B cell (primary cell): ENCODE measurements around the gene SLC50A1. TPM values are rescaled to one million over a fixed set of nuclear protein-coding genes. Genes with fewer than 3 reads are reported as not detected.
A peak's percentile ranks its signal among the peaks of the same experiment; 100 is the strongest.

ENCODE experiments used
- ATAC-seq: fragments of 200-7000 bp; cut with Tn5 transposase; one replicate; pipeline ENCODE4 v1.10.0; 2021; ENCODE audit warnings: low read depth, mild to moderate bottlenecking, moderate number of reproducible peaks, moderate library complexity
- CTCF ChIA-PET: fragments of 350-600 bp; sonication (Branson Sonifier 250); formaldehyde crosslinking; loops from one replicate; lab custom pipeline; 2021; ENCODE audit warnings: antibody characterized with exemption, inconsistent platforms; lab: Charles Lee
- POLR2A ChIA-PET: fragments of 350-600 bp; sonication (Branson Sonifier 250); formaldehyde crosslinking; loops from one replicate; lab custom pipeline; 2021; ENCODE audit warnings: antibody characterized with exemption; lab: Charles Lee
- DNase-seq: peaks from one replicate; pipeline ENCODE4 v3.0.0; 2013
- H2AFZ ChIP-seq: 2 replicates; pipeline ENCODE4 v1.6.1; 2012; ENCODE audit warnings: mild to moderate bottlenecking, low read depth, low read length; ENCODE audit not compliant: insufficient read depth, poor library complexity, severe bottlenecking
- H3K27ac ChIP-seq, 2 donors: 1 replicate in 1 of 2; 2 replicates in 1 of 2; pipeline ENCODE4 v1.5.1; 2012 to 2013; ENCODE audit warnings: low read length in 2 of 2, mild to moderate bottlenecking in 2 of 2, moderate library complexity in 1 of 2
- H3K27me3 ChIP-seq, 4 experiments: fragments of 200-600 bp in 1 of 4; sonication (generic) in 1 of 4; replicated peaks in 1 of 4; 1 replicate in 2 of 4; 2 replicates in 2 of 4; pipeline versions ENCODE4 v1.6.1 to v1.7.0; 2013 to 2016; ENCODE audit warnings: low read length in 3 of 4, mild to moderate bottlenecking in 2 of 4, mixed read lengths in 1 of 4, moderate library complexity in 1 of 4; ENCODE audit not compliant: insufficient read depth in 4 of 4, control insufficient read depth in 3 of 4; ENCODE audit errors: control extremely low read depth in 1 of 4
- H3K36me3 ChIP-seq, 2 experiments: replicated peaks in 1 of 2; 1 replicate in 1 of 2; 2 replicates in 1 of 2; pipeline versions ENCODE4 v1.6.1 to v1.7.1; 2013; ENCODE audit warnings: low read length in 1 of 2; ENCODE audit not compliant: insufficient read depth in 2 of 2, control insufficient read depth in 1 of 2; ENCODE audit errors: control extremely low read depth in 1 of 2, extremely low read depth in 1 of 2
- H3K4me1 ChIP-seq, 2 donors: fragments of 200-600 bp in 1 of 2; sonication (generic) in 1 of 2; 1 replicate in 1 of 2; 2 replicates in 1 of 2; pipeline versions ENCODE4 v1.5.1 to v1.6.1; 2013 to 2017; ENCODE audit warnings: low read length in 2 of 2; ENCODE audit not compliant: control insufficient read depth in 2 of 2, insufficient read depth in 2 of 2
- H3K4me2 ChIP-seq: replicated peaks from 2 replicates; pipeline ENCODE3; 2012; ENCODE audit warnings: mild to moderate bottlenecking, low read depth, low read length; ENCODE audit not compliant: poor library complexity, severe bottlenecking
- H3K4me3 ChIP-seq, 5 experiments: fragments of 200-600 bp in 1 of 5; sonication (generic) in 1 of 5; 1 replicate in 3 of 5; 2 replicates in 2 of 5; pipeline versions ENCODE4 v1.5.1 to v1.7.0; 2011 to 2016; ENCODE audit warnings: low read length in 4 of 5, mild to moderate bottlenecking in 4 of 5, low read depth in 2 of 5, control low read depth in 1 of 5, moderate library complexity in 1 of 5; ENCODE audit not compliant: insufficient read depth in 1 of 5; ENCODE audit errors: control extremely low read depth in 1 of 5, extremely low read depth in 1 of 5
- H3K79me2 ChIP-seq: fragments of 200-600 bp; sonication (generic); one replicate; pipeline ENCODE4 v1.6.0; 2016; ENCODE audit warnings: low read length; ENCODE audit not compliant: control insufficient read depth, insufficient read depth
- H3K9ac ChIP-seq: fragments of 200-600 bp; sonication (generic); 2 replicates; pipeline ENCODE4 v1.6.1; 2017; ENCODE audit warnings: mild to moderate bottlenecking, low read length, moderate library complexity
- H3K9me3 ChIP-seq, 3 donors: one replicate each; pipeline versions ENCODE4 v1.6.1 to v1.7.1; 2013; ENCODE audit warnings: low read length in 2 of 3; ENCODE audit not compliant: control insufficient read depth in 2 of 3, insufficient read depth in 1 of 3; ENCODE audit errors: control extremely low read depth in 1 of 3
- H4K20me1 ChIP-seq: 2 replicates; pipeline ENCODE4 v1.6.0; 2012; ENCODE audit warnings: mild to moderate bottlenecking, low read length; ENCODE audit not compliant: insufficient read depth, control insufficient read depth, poor library complexity, severe bottlenecking
- H3K27ac Mint-ChIP-seq: one replicate; pipeline ENCODE4 v1.8.0; 2021; ENCODE audit warnings: mixed read lengths
- H3K27me3 Mint-ChIP-seq: one replicate; pipeline ENCODE4 v1.8.0; 2021; ENCODE audit warnings: mixed read lengths
- H3K4me1 Mint-ChIP-seq: one replicate; pipeline ENCODE4 v1.8.0; 2021; ENCODE audit warnings: mixed read lengths
- H3K4me3 Mint-ChIP-seq: one replicate; pipeline ENCODE4 v1.8.0; 2021; ENCODE audit warnings: mixed read lengths
- H3K9me3 Mint-ChIP-seq: one replicate; pipeline ENCODE4 v1.8.0; 2022; ENCODE audit warnings: mixed read lengths; ENCODE audit not compliant: insufficient read depth
- EZH2 ChIP-seq: IDR thresholded peaks from 2 replicates; pipeline ENCODE4 v1.6.1; 2012; ENCODE audit warnings: borderline replicate concordance, low read depth, mild to moderate bottlenecking, moderate library complexity, low read length; ENCODE audit not compliant: insufficient read depth, poor library complexity, severe bottlenecking
- WGBS: methylation state at CpG from one replicate; pipeline ENCODE4 v1.1.5; 2013; ENCODE audit warnings: missing lambda C conversion rate; ENCODE audit not compliant: insufficient coverage; 5-methylcytosine and 5-hydroxymethylcytosine counted together
- intact Hi-C: fragments of 100-400 bp; cut with micrococcal nuclease; formaldehyde crosslinking; loops from one replicate; pipeline ENCODE4 v1.10.0; 2022
- polyA plus RNA-seq: library from polyadenylated mRNA; depleted of rRNA; stranded (reverse); fragments of >200 nt; gene quantifications from 2 replicates; pipeline ENCODE4 v1.2.3, GENCODE V29; 2012
- total RNA-seq, 2 donors: library from RNA; stranded (reverse); fragments of 120-200 nt in 1 of 2; gene quantifications; 1 replicate in 1 of 2; 2 replicates in 1 of 2; pipeline versions ENCODE4 v1.2.3 to v1.2.4, GENCODE V29; 2013 to 2022
- TF ChIP-seq, protein P1 (sequence below): fragments of 200-600 bp; IDR thresholded peaks from one replicate; pipeline ENCODE4 v1.8.0; 2022; ENCODE audit warnings: antibody characterized with exemption, mild to moderate bottlenecking

SLC50A1 gene
- total and polyA plus RNA-seq, 2 donors (not counting 1 experiment from before 2014, with no cell fraction given), result 62.8 to 86.8 TPM

DNA sequence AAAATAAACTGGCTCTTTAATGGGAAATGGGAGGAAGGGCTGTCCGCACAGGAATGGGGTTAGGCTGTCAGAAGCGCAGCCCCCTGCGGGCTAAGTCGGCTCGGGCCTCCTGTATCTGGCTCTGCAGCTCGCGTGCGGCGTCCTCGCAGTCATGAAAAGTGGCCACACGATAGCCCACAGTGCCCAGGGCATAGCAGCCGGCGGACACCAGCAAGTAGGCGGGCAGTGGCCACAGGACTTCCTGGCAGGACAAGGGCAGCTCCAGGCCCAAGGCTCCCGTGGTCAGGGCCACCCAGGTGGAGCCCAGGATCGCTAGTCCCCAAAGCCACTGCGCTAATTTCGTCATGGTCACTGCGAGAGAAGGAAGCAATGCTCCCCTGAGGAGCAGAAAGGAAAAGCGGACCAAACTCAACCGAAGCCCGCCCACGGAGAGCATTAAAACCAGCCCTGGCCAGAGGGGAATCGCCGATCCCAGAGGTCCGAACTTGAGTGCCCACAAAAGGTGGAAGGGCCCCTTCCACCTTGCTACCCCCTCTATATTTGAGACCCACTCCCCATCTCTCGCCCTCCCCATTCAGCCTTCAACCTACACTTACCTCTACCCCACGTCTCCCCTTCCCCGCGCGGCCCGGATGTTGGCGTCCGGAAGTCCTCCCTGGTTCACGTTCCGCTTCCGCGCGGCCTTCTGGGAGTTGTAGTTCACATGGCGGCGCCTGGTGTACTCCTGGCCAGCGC is 4.4 kb downstream of the SLC50A1 start, which contains the start of gene DPM3:
Gene DPM3 (minus strand): TSS at position 637 of the 735 bp plus-strand sequence. CDS start 291 bp downstream, at position 346.
- Mint-ChIP-seq H3K27ac (peak within 1 kb of the TSS; percentile 94), H3K9me3 (no peaks in the 10 kb centered on the region), H3K4me1 (peaks cover 43% of the 10 kb centered on the region), H3K27me3 (no peaks in the 10 kb centered on the region), H3K4me3 (peak within 1 kb of the TSS; percentile 99)
- 2% methylated on average over 41 of the region's 42 CpGs for WGBS
- ChIA-PET CTCF (interaction anchor here (0.8 to 1.4 kb wide), 3 partner anchors 27 to 55 kb away, joined by 3 to 5 read pairs (median 3); no protein-coding TSS in a partner anchor), POLR2A (interaction anchor here (0.6 to 1.6 kb wide), 3 partner anchors 11 to 128 kb away, joined by 3 to 5 read pairs (median 5); partner anchors contain the start of gene KRTCAP2)
- peak; percentile 88 for DNase-seq
- no peak for TF ChIP-seq EZH2
- Histone ChIP-seq H3K4me2 (peak within 1 kb of the TSS; percentile 92), H2AFZ (peak within 1 kb of the TSS; percentile 86), H3K79me2 (peaks cover 33% of the 10 kb centered on the region), H3K36me3 (peaks cover 0 to 5% of the 10 kb centered on the region in 2 experiments), H4K20me1 (peaks cover 9% of the 10 kb centered on the region), H3K27me3 (no peaks in the 10 kb centered on the region), H3K27ac (peak within 1 kb of the TSS; percentile 58 to 79), H3K4me3 (peak within 1 kb of the TSS; percentile 66 to 89 (median 87)), H3K9ac (peak within 1 kb of the TSS; percentile 86), H3K4me1 (peaks cover 17 to 24% of the 10 kb centered on the region in 2 donors), H3K9me3 (no peaks in the 10 kb centered on the region)
- intact Hi-C loops, result loop anchor here (1.0 kb wide), 4 partner anchors 9 to 32 kb away; partner anchors contain the start of gene EFNA1
- peak; percentile 65 for ATAC-seq

DNA sequence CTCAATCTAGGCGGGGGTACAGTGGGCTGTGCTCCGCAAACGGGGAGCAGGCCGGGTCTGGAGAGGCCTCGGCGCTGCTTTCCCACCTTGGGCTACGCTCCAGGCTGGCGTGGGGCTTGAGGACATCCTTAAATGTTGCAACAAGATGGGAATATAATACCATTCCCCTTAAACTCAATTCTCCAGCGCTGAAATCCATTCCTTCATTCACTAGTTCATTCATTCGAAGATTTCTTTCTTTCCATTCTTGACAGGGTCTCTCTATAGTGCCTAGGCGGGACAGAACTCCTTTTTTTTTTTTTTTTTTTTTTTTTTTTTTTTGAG is 4.9 kb downstream of the SLC50A1 start:
- Histone ChIP-seq H3K4me2 (peak overlapping the region; percentile 92), H3K27me3 (no peaks in the 10 kb centered on the region), H3K27ac (peak overlapping the region in 1 of 2 donors; percentile 58), H3K9ac (peak overlapping the region; percentile 86), H3K79me2 (peaks cover 33% of the 10 kb centered on the region), H2AFZ (peak overlapping the region; percentile 86), H4K20me1 (peaks cover 9% of the 10 kb centered on the region), H3K9me3 (no peaks in the 10 kb centered on the region), H3K4me1 (peaks cover 16 to 21% of the 10 kb centered on the region in 2 donors), H3K4me3 (peak overlapping the region in 4 of 5 experiments; percentile 66 to 89 (median 87)), H3K36me3 (peaks cover 0 to 5% of the 10 kb centered on the region in 2 experiments)
- ChIA-PET POLR2A (interaction anchor here (0.9 to 1.6 kb wide), 2 partner anchors 10 to 32 kb away, joined by 5 read pairs; partner anchors contain the start of gene KRTCAP2), CTCF (interaction anchor here (0.6 to 1.4 kb wide), 4 partner anchors 26 to 195 kb away, joined by 3 to 5 read pairs (median 3); no protein-coding TSS in a partner anchor)
- Mint-ChIP-seq H3K27me3 (no peaks in the 10 kb centered on the region), H3K9me3 (no peaks in the 10 kb centered on the region), H3K4me1 (peaks cover 37% of the 10 kb centered on the region), H3K4me3 (peak overlapping the region; percentile 99), H3K27ac (peak overlapping the region; percentile 94)
- intact Hi-C loops, result loop anchor here (1.0 kb wide), 4 partner anchors 9 to 32 kb away; partner anchors contain the start of gene EFNA1
- TF ChIP-seq, protein P1, sequence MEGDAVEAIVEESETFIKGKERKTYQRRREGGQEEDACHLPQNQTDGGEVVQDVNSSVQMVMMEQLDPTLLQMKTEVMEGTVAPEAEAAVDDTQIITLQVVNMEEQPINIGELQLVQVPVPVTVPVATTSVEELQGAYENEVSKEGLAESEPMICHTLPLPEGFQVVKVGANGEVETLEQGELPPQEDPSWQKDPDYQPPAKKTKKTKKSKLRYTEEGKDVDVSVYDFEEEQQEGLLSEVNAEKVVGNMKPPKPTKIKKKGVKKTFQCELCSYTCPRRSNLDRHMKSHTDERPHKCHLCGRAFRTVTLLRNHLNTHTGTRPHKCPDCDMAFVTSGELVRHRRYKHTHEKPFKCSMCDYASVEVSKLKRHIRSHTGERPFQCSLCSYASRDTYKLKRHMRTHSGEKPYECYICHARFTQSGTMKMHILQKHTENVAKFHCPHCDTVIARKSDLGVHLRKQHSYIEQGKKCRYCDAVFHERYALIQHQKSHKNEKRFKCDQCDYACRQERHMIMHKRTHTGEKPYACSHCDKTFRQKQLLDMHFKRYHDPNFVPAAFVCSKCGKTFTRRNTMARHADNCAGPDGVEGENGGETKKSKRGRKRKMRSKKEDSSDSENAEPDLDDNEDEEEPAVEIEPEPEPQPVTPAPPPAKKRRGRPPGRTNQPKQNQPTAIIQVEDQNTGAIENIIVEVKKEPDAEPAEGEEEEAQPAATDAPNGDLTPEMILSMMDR, result no peak
- no peak for TF ChIP-seq EZH2
- ATAC-seq (no peak), DNase-seq (no peak)
- 8% methylated on average over 8 of the region's 11 CpGs for WGBS
